H1 (cell line): ENCODE data around the gene FMN2. TPM values are rescaled to one million over a fixed set of nuclear protein-coding genes. Genes with fewer than 3 reads are reported as not detected.

ENCODE experiments used
- CTCF ChIA-PET: fragments of 300-600 bp; sonication (Branson Sonifier 250); formaldehyde crosslinking; loops from one replicate; lab custom pipeline; 2021; ENCODE audit not compliant: partially characterized antibody; lab: Charles Lee
- POLR2A ChIA-PET: fragments of 300-600 bp; sonication (Branson Sonifier 250); formaldehyde crosslinking; loops from one replicate; lab custom pipeline; 2021; ENCODE audit warnings: inconsistent platforms; ENCODE audit not compliant: partially characterized antibody; lab: Charles Lee
- DNase-seq, 2 experiments: peaks; one replicate each; pipeline versions ENCODE4 v3.0.0 to v3.0.0-alpha.2; 2010 to 2022; ENCODE audit warnings: low spot score in 2 of 2, low read depth in 1 of 2, mixed read lengths in 1 of 2
- FAIRE-seq: peaks from 2 replicates; lab custom pipeline; 2011; peaks lifted over from hg19 to GRCh38; lab: Jason Lieb, UNC
- H2AFZ ChIP-seq: 2 replicates; pipeline ENCODE4 v1.8.1; 2012; ENCODE audit warnings: low read length, inconsistent platforms
- H2AK5ac ChIP-seq: 2 replicates; pipeline ENCODE4 v1.6.1; 2013; ENCODE audit warnings: low read depth, low read length
- H2BK120ac ChIP-seq: replicated peaks from 2 replicates; pipeline ENCODE3; 2013; ENCODE audit warnings: low read depth, low read length, inconsistent platforms
- H2BK12ac ChIP-seq: 2 replicates; pipeline ENCODE4 v1.6.1; 2013; ENCODE audit warnings: low read depth, low read length
- H2BK15ac ChIP-seq: 2 replicates; pipeline ENCODE4 v1.6.1; 2013; ENCODE audit warnings: low read length
- H2BK20ac ChIP-seq: 2 replicates; pipeline ENCODE4 v1.6.1; 2013; ENCODE audit warnings: low read length
- H2BK5ac ChIP-seq: 2 replicates; pipeline ENCODE4 v1.6.1; 2013; ENCODE audit warnings: low read depth, low read length
- H3K14ac ChIP-seq: 2 replicates; pipeline ENCODE4 v1.6.1; 2013; ENCODE audit warnings: inconsistent platforms; ENCODE audit not compliant: insufficient read length
- H3K18ac ChIP-seq: 2 replicates; pipeline ENCODE4 v1.6.1; 2013; ENCODE audit warnings: low read length; ENCODE audit errors: extremely low read depth
- H3K23ac ChIP-seq: 2 replicates; pipeline ENCODE4 v1.6.1; 2013; ENCODE audit warnings: inconsistent platforms; ENCODE audit not compliant: insufficient read length
- H3K23me2 ChIP-seq: 2 replicates; pipeline ENCODE4 v1.6.1; 2013; ENCODE audit warnings: low read depth, low read length
- H3K27ac ChIP-seq: 2 replicates; pipeline ENCODE4 v1.6.1; 2011; ENCODE audit warnings: low read depth, low read length, inconsistent platforms
- H3K27me3 ChIP-seq, 4 experiments: replicated peaks in 1 of 4; 1 replicate in 1 of 4; 2 replicates in 3 of 4; pipeline versions ENCODE4 v1.6.1 to v1.8.1; 2011 to 2013; ENCODE audit warnings: low read length in 3 of 4, mild to moderate bottlenecking in 3 of 4, inconsistent platforms in 2 of 4, mixed read lengths in 2 of 4, moderate library complexity in 1 of 4; ENCODE audit not compliant: control insufficient read depth in 3 of 4, insufficient read depth in 3 of 4; ENCODE audit errors: extremely low read depth in 1 of 4
- H3K36me3 ChIP-seq, 4 experiments: 2 replicates each; pipeline versions ENCODE4 v1.6.1 to v1.8.1; 2011 to 2013; ENCODE audit warnings: mild to moderate bottlenecking in 4 of 4, low read length in 3 of 4, moderate library complexity in 2 of 4, control low read depth in 1 of 4, inconsistent platforms in 1 of 4; ENCODE audit not compliant: insufficient read depth in 4 of 4, control insufficient read depth in 2 of 4
- H3K4ac ChIP-seq: replicated peaks from 2 replicates; pipeline ENCODE3; 2013; ENCODE audit warnings: low read length, low read depth, mixed read lengths, inconsistent platforms; ENCODE audit not compliant: insufficient read length
- H3K4me1 ChIP-seq, 4 experiments: replicated peaks in 1 of 4; 1 replicate in 1 of 4; 2 replicates in 3 of 4; pipeline versions ENCODE4 v1.6.1 to v1.8.1; 2011 to 2013; ENCODE audit warnings: low read length in 3 of 4, inconsistent platforms in 2 of 4, mixed read lengths in 1 of 4; ENCODE audit not compliant: insufficient read depth in 4 of 4, control insufficient read depth in 3 of 4
- H3K4me2 ChIP-seq, 2 experiments: 2 replicates each; pipeline versions ENCODE4 v1.6.1 to v1.8.1; 2011 to 2013; ENCODE audit warnings: low read depth in 2 of 2, low read length in 2 of 2, control low read depth in 1 of 2, inconsistent platforms in 1 of 2, mild to moderate bottlenecking in 1 of 2; ENCODE audit not compliant: insufficient read depth in 1 of 2
- H3K4me3 ChIP-seq, 4 experiments: fragments of 200-600, 300-600 bp in 1 of 4; sonication (generic), shearing (Covaris generic), sonication (Bioruptor Twin) in 1 of 4; 2 replicates each; pipeline versions ENCODE4 v1.5.1 to v1.8.1; 2011 to 2016; ENCODE audit warnings: low read length in 4 of 4, low read depth in 3 of 4, control low read depth in 2 of 4, inconsistent platforms in 2 of 4, mild to moderate bottlenecking in 2 of 4, mixed read lengths in 1 of 4, moderate library complexity in 1 of 4; ENCODE audit not compliant: insufficient read depth in 2 of 4; ENCODE audit errors: extremely low read depth in 1 of 4
- H3K56ac ChIP-seq: replicated peaks from 2 replicates; pipeline ENCODE3; 2013; ENCODE audit warnings: low read depth, mild to moderate bottlenecking, mixed read lengths, low read length, inconsistent platforms; ENCODE audit not compliant: insufficient read length
- H3K79me1 ChIP-seq: 2 replicates; pipeline ENCODE4 v1.6.1; 2013; ENCODE audit warnings: low read depth, low read length, control low read depth
- H3K79me2 ChIP-seq, 2 experiments: 2 replicates each; pipeline versions ENCODE4 v1.6.1 to v1.8.1; 2012 to 2013; ENCODE audit warnings: low read length in 2 of 2, mild to moderate bottlenecking in 2 of 2, inconsistent platforms in 1 of 2; ENCODE audit not compliant: insufficient read depth in 2 of 2, control insufficient read depth in 1 of 2
- H3K9ac ChIP-seq, 4 experiments: replicated peaks in 1 of 4; 1 replicate in 1 of 4; 2 replicates in 3 of 4; pipeline versions ENCODE4 v1.6.1 to v1.8.1; 2011 to 2013; ENCODE audit warnings: low read depth in 3 of 4, low read length in 3 of 4, control low read depth in 2 of 4, mild to moderate bottlenecking in 2 of 4, moderate library complexity in 2 of 4, inconsistent platforms in 1 of 4; ENCODE audit errors: extremely low read depth in 1 of 4
- H3K9me3 ChIP-seq, 2 experiments: 2 replicates each; pipeline versions ENCODE4 v1.6.1 to v1.8.1; 2012 to 2013; ENCODE audit warnings: mild to moderate bottlenecking in 2 of 2, moderate library complexity in 2 of 2, control low read depth in 1 of 2, inconsistent platforms in 1 of 2, low read depth in 1 of 2, low read length in 1 of 2, mixed read lengths in 1 of 2; ENCODE audit not compliant: insufficient read depth in 2 of 2
- H4K20me1 ChIP-seq, 2 experiments: replicated peaks in 1 of 2; 2 replicates each; pipeline versions ENCODE3 to v1.8.1; 2011 to 2013; ENCODE audit warnings: inconsistent platforms in 2 of 2, low read length in 2 of 2, mild to moderate bottlenecking in 1 of 2; ENCODE audit not compliant: insufficient read depth in 2 of 2, control insufficient read depth in 1 of 2
- H4K5ac ChIP-seq: 2 replicates; pipeline ENCODE4 v1.6.1; 2013; ENCODE audit warnings: low read length, low read depth, mixed read lengths, inconsistent platforms; ENCODE audit not compliant: insufficient read length
- H4K8ac ChIP-seq: 2 replicates; pipeline ENCODE4 v1.8.0; 2013; ENCODE audit warnings: mild to moderate bottlenecking, moderate library complexity, low read length, inconsistent platforms; ENCODE audit not compliant: insufficient read depth; ENCODE audit errors: extremely low read depth
- H4K91ac ChIP-seq: replicated peaks from 2 replicates; pipeline ENCODE3; 2013; ENCODE audit warnings: low read length, mixed read lengths, inconsistent platforms; ENCODE audit not compliant: insufficient read length
- CHD1 ChIP-seq: IDR thresholded peaks from 2 replicates; pipeline ENCODE4 v1.6.1; 2012; ENCODE audit warnings: low read depth, low read length, improper control_type of control experiment
- CHD2 ChIP-seq: IDR thresholded peaks from 2 replicates; pipeline ENCODE4 v1.6.1; 2012; ENCODE audit warnings: low read length, improper control_type of control experiment
- HDAC6 ChIP-seq: IDR thresholded peaks from one replicate; pipeline ENCODE4 v1.7.1; 2012; ENCODE audit warnings: low read depth, mild to moderate bottlenecking, inconsistent platforms, low read length, moderate library complexity
- JUN ChIP-seq: IDR thresholded peaks from 2 replicates; pipeline ENCODE4 v1.6.1; 2011; ENCODE audit warnings: low read depth, mild to moderate bottlenecking, improper control_type of control experiment, low read length
- POLR2AphosphoS5 ChIP-seq: IDR thresholded peaks from 2 replicates; pipeline ENCODE4 v1.6.1; 2011; ENCODE audit warnings: low read depth, low read length
- TAF1 ChIP-seq: IDR thresholded peaks from 2 replicates; pipeline ENCODE4 v1.6.1; 2011; ENCODE audit warnings: mild to moderate bottlenecking, low read depth, low read length
- YY1 ChIP-seq: IDR thresholded peaks from 2 replicates; pipeline ENCODE4 v1.6.1; 2011; ENCODE audit warnings: low read depth, mild to moderate bottlenecking, low read length
- WGBS, 2 experiments: shearing (Covaris generic) in 1 of 2; methylation state at CpG; one replicate each; pipeline versions ENCODE4 v1.1.6 to v1.1.7; 2013 to 2015; ENCODE audit warnings: low lambda C conversion rate in 2 of 2, mixed read lengths in 2 of 2, inconsistent platforms in 1 of 2, low coverage in 1 of 2, missing lambda C conversion rate in 1 of 2; ENCODE audit not compliant: insufficient replicate concordance in 2 of 2, insufficient coverage in 1 of 2, insufficient read length in 1 of 2; ENCODE audit errors: extremely low coverage in 1 of 2, missing lambda C conversion rate in 1 of 2; 5-methylcytosine and 5-hydroxymethylcytosine counted together
- polyA plus RNA-seq, 7 experiments: library from polyadenylated mRNA; depleted of rRNA in 3 of 7; stranded (reverse) in 5 of 7; unstranded in 2 of 7; fragments of >200 nt in 5 of 7; fragments of 200-250 nt in 2 of 7; gene quantifications; 1 replicate in 5 of 7; 2 replicates in 1 of 7; 4 replicates in 1 of 7; pipeline versions ENCODE4 v1.2.1 to v1.2.3, GENCODE V29; 2011 to 2013; ENCODE audit warnings: missing spikeins in 2 of 7, mixed read lengths in 2 of 7
- total RNA-seq: library from RNA; stranded (reverse); fragmentation: NEBNext Ultra II Directional; extraction: Animal tissue kit (Norgen Biotek cat#: 25700); gene quantifications from 2 replicates; pipeline ENCODE4 v1.2.1, GENCODE V29; 2021

FMN2 gene
- total and polyA plus RNA-seq, 2 of the 8 experiments (the other 6 are each of a cell fraction or from before 2014, with no cell fraction given), result 0.83 to 2.0 TPM

DNA sequence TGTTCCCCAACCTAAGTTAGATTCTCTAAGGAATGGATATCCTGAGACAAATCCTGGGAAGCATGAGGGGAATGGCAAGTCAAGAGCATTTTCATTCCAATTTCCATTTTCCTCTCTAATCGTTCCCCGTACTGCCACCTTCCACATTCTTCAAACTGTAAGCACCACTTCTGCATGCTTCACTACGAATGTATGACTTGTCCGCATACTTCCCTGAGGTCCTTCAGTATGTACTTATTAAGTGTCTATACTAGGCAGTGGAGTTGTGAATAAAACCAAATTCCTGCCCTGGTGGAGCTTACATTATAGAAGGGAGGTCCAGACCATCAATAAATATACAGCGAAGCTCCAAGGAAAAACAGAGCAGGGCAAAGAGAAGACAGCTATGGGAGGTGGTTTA is 365.5 kb downstream of the FMN2 start:
- ChIA-PET CTCF (interaction anchor here (0.7 to 6.6 kb wide), 12 partner anchors 23 to 453 kb away, joined by 3 to 43 read pairs (median 6); no protein-coding TSS in a partner anchor), POLR2A (interaction anchor here (0.6 to 0.7 kb wide), 2 partner anchors 8 to 145 kb away, joined by 3 read pairs; no protein-coding TSS in a partner anchor)
- no peak for FAIRE-seq
- DNase-seq, result no peak
- Histone ChIP-seq H3K4me2 (no peak overlapping the region), H2BK5ac (no peak overlapping the region), H3K79me1 (no peaks in the 10 kb centered on the region), H3K23ac (no peak overlapping the region), H3K9me3 (no peaks in the 10 kb centered on the region), H3K9ac (no peak overlapping the region), H3K18ac (no peak overlapping the region), H2BK15ac (no peak overlapping the region), H2AFZ (no peak overlapping the region), H4K8ac (no peak overlapping the region), H2BK120ac (no peak overlapping the region), H3K27ac (no peak overlapping the region), H4K20me1 (no peaks in the 10 kb centered on the region), H3K14ac (no peak overlapping the region), H4K5ac (no peak overlapping the region), H4K91ac (no peak overlapping the region), H3K4me1 (no peaks in the 10 kb centered on the region), H3K36me3 (no peaks in the 10 kb centered on the region), H3K23me2 (no peaks in the 10 kb centered on the region), H3K56ac (no peak overlapping the region), H2BK20ac (no peak overlapping the region), H3K4me3 (no peak overlapping the region), H2AK5ac (no peak overlapping the region), H2BK12ac (no peak overlapping the region), H3K4ac (no peak overlapping the region), H3K27me3 (no peaks in the 10 kb centered on the region), H3K79me2 (no peaks in the 10 kb centered on the region)
- TF ChIP-seq CHD2 (no peak), YY1 (no peak), HDAC6 (no peak), CHD1 (no peak), JUN (no peak), TAF1 (no peak), POLR2AphosphoS5 (no peak)
- 94% methylated on average over 5 of the region's 5 CpGs; no CpG with 5 or more reads in 1 of the 2 experiments for whole genome bisulfite sequencing, 2 experiments
